ENCODE data around the gene ARHGAP12.

The ARHGAP12 gene

DNA sequence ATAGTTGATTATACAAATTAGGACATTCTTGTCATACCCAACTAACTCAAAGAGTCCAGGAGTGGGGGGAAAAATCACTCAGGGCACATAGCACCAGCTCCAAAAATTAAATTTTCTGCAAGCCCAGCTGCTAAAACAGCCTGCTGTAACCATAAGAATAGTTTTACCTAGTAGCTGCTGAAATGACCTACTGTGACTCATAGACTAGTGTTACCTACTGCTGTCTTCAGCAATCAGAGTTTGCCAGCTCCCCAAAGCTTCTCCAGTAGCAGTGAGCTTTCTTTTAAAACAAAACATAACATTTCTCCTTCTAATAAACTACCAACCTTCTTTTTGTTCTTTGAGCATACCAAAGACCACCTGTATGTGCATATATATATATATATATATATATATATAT lies 4.2 kb upstream of the ARHGAP12 start:
- DNase-seq (ENCODE audit: extremely low read depth, low read depth) = no peak
- no peak for TF ChIP-seq CTCF (IDR thresholded peaks at IDR 0.05; ENCODE audit: low read depth, low read length, missing control alignments)
- no peak overlapping the region for H3K4me3 ChIP-seq (replicated peaks; ENCODE audit: low read depth, low read length)

DNA sequence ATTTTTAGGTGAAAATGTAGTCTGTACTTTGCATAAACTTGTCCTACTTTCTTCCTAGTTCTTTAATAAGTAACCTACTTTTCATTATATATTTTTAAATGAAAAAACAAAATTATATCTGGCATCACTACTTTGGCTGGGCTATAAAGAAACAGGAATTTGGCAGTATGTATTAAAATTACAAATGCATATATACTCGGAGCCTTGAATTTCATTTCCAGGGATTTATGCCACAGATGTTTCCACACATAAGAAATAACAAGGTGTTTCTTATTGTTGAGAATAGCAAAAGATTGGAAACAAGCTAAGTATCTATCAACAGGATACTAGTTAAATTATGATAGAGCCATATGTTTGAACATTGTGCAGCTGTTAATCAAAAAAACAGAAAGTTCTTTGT lies 2.2 kb upstream of the ARHGAP12 start:
- TF ChIP-seq CTCF (IDR thresholded peaks at IDR 0.05; ENCODE audit: low read depth, low read length, missing control alignments) = no peak
- no peak for DNase-seq (ENCODE audit: extremely low read depth, low read depth)
- H3K4me3 ChIP-seq (replicated peaks; ENCODE audit: low read depth, low read length) = no peak overlapping the region

- peak overlapping the region; percentile 86 for H3K4me3 ChIP-seq (replicated peaks; ENCODE audit: low read depth, low read length)
These were observed 1.6 kb upstream of the ARHGAP12 start for GRCh38 chr10:31930023-31930751.

DNA sequence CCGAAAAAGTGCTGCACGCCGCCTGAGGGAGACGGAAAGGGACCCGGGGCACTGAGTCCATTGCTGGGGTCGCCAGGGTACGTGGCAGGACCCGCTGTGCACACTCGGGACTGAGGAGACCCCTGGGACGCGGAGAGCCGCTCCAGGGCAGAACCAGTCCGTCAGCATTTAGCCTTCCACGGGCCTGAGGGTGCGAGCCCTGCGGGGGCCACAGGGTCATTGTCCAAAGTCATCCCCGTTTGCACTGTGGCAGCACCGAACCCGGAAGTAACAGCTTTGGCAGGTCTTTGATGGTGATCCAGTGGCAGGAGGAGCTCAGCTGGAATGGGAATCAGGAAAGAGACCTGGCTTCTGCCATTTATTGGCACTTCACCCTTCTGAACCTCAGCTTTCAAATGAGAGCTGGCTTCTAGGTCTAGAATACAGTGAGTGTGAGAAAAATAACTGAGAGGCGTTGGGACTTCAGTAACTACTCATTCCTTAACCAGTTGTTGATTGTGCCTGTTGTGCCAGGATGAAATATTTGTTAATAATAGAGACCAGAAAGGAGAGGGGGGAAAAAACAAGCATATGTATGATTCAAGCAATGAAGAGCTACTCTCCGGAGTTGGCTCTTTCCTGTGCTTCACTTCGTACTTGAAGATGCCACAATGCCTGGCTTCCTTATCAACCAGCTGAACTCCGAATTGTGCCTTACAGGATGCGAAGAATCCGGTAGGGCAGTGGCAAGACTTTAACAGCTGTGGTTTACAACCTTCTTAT lies 811 bp upstream of the ARHGAP12 start:
- no peak for DNase-seq (ENCODE audit: extremely low read depth, low read depth)
- TF ChIP-seq CTCF (IDR thresholded peaks at IDR 0.05; ENCODE audit: low read depth, low read length, missing control alignments) = no peak
- peak overlapping the region; percentile 86 for H3K4me3 ChIP-seq (replicated peaks; ENCODE audit: low read depth, low read length)

More at GRCh38 chr10:31930023-31930751, 1.6 kb upstream of the ARHGAP12 start:
- TF ChIP-seq CTCF (IDR thresholded peaks at IDR 0.05; ENCODE audit: low read depth, low read length, missing control alignments) = no peak
- no peak for DNase-seq (ENCODE audit: extremely low read depth, low read depth)

GRCh38 chr10:31927884-31928548 lies 615 bp downstream of the ARHGAP12 start:
- peak; percentile 22 for TF ChIP-seq CTCF (IDR thresholded peaks at IDR 0.05; ENCODE audit: low read depth, low read length, missing control alignments)
- peak overlapping the region; percentile 86 for H3K4me3 ChIP-seq (replicated peaks; ENCODE audit: low read depth, low read length)
- no peak for DNase-seq (ENCODE audit: extremely low read depth, low read depth)

- TF ChIP-seq CTCF (IDR thresholded peaks at IDR 0.05; ENCODE audit: low read depth, low read length, missing control alignments) = no peak
- DNase-seq (ENCODE audit: extremely low read depth, low read depth) = no peak
- peak overlapping the region; percentile 86 for H3K4me3 ChIP-seq (replicated peaks; ENCODE audit: low read depth, low read length)
These were observed 1.1 kb downstream of the ARHGAP12 start for GRCh38 chr10:31927565-31927883.
